H1 (cell line): Measurements from ENCODE around the gene TDRD9. TPM values are rescaled to one million over a fixed set of nuclear protein-coding genes. Genes with fewer than 3 reads are reported as not detected.

Experiments used
- ATF2 ChIP-seq: IDR thresholded peaks from 2 replicates; pipeline ENCODE4 v1.6.1; 2012; ENCODE audit warnings: low read length, inconsistent platforms
- BRCA1 ChIP-seq: IDR thresholded peaks from 2 replicates; pipeline ENCODE4 v1.6.1; 2012; ENCODE audit warnings: low read depth, low read length, improper control_type of control experiment
- CHD7 ChIP-seq: fragments of 300-600 bp; sonication (generic); IDR thresholded peaks from 2 replicates; pipeline ENCODE4 v1.7.1; 2012; ENCODE audit warnings: low read length, moderate library complexity, mild to moderate bottlenecking, inconsistent platforms; ENCODE audit not compliant: insufficient replicate concordance
- JUND ChIP-seq: IDR thresholded peaks from 2 replicates; pipeline ENCODE4 v1.6.1; 2011; ENCODE audit warnings: mild to moderate bottlenecking, improper control_type of control experiment, low read length
- KDM4A ChIP-seq: IDR thresholded peaks from one replicate; pipeline ENCODE4 v1.7.1; 2012; ENCODE audit warnings: low read depth, mild to moderate bottlenecking, moderate library complexity, low read length, inconsistent platforms; ENCODE audit not compliant: severe bottlenecking
- USF2 ChIP-seq: IDR thresholded peaks from 2 replicates; pipeline ENCODE4 v1.6.1; 2011; ENCODE audit warnings: low read length, improper control_type of control experiment
- polyA plus RNA-seq, 7 experiments: library from polyadenylated mRNA; depleted of rRNA in 3 of 7; stranded (reverse) in 5 of 7; unstranded in 2 of 7; fragments of >200 nt in 5 of 7; fragments of 200-250 nt in 2 of 7; gene quantifications; 1 replicate in 5 of 7; 2 replicates in 1 of 7; 4 replicates in 1 of 7; pipeline versions ENCODE4 v1.2.1 to v1.2.3, GENCODE V29; 2011 to 2013; ENCODE audit warnings: missing spikeins in 2 of 7, mixed read lengths in 2 of 7
- total RNA-seq: library from RNA; stranded (reverse); fragmentation: NEBNext Ultra II Directional; extraction: Animal tissue kit (Norgen Biotek cat#: 25700); gene quantifications from 2 replicates; pipeline ENCODE4 v1.2.1, GENCODE V29; 2021

The TDRD9 gene
- total and polyA plus RNA-seq, 2 of the 8 experiments (the other 6 are each of a cell fraction or from before 2014, with no cell fraction given), result not detected

- no peak for TF ChIP-seq CHD7
- no peak for TF ChIP-seq KDM4A
- no peak for TF ChIP-seq JUND
- TF ChIP-seq BRCA1, result no peak
- no peak for TF ChIP-seq USF2
- TF ChIP-seq ATF2, result no peak
These were observed 7.0 kb upstream of the TDRD9 start (continued) for GRCh38 chr14:103920981-103921854.
